ENCODE data around the gene CIRBP.

DNA sequence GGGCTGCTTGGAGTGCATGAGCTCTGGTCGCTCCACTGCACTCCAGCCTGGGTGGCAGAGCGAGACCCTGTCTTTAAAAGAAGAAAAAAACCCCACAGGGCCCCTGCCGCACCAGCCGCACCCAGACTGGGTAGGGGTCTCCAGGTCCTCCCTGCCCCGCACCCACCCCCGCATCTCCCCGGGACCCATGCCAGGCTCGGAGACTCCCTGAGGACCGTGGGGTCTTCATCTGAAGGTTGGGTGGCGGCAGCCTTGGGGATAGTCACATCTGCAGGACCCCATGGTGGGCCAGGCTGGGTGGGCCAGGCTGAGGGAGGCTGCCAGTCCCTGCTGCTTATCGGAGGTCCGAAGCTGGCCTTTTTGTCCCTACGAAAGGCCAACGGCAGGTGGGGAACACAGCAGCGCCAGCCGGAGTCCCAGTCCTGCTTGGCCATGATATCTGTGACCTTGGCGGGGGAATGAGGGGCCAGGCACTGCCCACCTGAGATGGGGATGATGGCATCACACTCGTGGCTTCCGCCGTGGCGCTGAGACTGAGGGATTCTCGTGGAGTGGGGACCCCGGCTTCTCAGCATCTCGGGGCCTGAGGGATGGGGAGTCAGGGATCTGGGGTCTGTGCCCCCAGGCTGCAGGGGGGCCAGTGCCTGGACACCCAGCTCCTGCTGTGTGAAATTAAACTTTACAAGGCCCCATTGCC is 27.6 kb downstream of the CIRBP start:
- no peak for TF ChIP-seq CTCF (IDR thresholded peaks at IDR 0.05; ENCODE audit: insufficient read depth, low read depth, low read length)
- TF ChIP-seq EZH2 (IDR thresholded peaks at IDR 0.05; ENCODE audit: insufficient read depth, low read length): no peak

All from astrocyte (in vitro differentiated cells and primary cell).